Activated CD4-positive, CD25-positive, alpha-beta regulatory T cell treated with anti-CD3 and anti-CD28 coated beads, Interleukin-2, amount 50 U/mL, for 72 hours (primary cell): Measurements from ENCODE around the gene CDYL.

ENCODE experiments used
- DNase-seq: peaks from one replicate; pipeline ENCODE4 v3.0.0; 2021

Gene CDYL

GRCh38 chr6:4885341-4885933 lies 109.2 kb downstream of the CDYL start:
- no peak for DNase-seq

- no peak for DNase-seq
These were observed 112.6 kb downstream of the CDYL start for GRCh38 chr6:4888841-4889240.

DNA sequence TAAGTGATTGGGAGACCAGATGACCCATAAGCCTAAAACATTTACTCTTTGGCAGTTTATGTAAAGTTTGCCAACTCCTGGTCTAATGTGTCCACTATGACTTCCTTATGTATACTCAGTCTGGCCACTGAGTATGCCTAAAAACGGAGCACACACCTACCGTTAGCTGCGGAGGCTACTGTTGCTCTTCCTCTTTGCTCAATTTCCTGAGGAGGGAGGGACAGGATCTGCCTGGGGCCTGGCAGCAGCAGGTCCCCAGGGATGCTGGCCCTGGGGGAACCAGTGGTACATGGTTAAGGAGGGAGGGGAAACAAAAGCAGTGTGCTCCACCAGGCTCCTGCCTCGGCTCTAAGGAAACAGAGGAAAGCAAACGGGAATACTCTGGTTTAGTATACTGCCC lies 113.5 kb downstream of the CDYL start:
- no peak for DNase-seq

DNA sequence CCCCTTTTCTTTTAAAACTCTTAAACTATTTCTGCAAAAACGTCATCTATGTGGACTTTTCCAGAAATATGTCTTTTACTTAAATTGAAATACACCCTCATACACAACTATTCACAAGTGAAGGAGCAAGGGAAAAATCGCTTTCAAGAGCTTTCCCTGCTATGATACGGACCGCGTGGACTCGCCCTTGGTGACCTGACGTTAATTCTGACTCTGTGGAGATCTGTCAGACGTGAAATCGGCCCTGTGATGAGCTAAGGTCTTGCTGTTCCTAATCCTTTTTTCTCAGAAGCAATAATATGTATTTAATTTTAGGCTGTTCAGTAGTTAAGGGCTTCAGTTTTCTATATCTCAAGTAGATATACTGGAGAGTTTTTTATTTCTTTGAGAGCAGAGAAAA lies 114.0 kb downstream of the CDYL start:
- no peak for DNase-seq

GRCh38 chr6:4890627-4891026 lies 114.4 kb downstream of the CDYL start:
- DNase-seq: no peak

DNA sequence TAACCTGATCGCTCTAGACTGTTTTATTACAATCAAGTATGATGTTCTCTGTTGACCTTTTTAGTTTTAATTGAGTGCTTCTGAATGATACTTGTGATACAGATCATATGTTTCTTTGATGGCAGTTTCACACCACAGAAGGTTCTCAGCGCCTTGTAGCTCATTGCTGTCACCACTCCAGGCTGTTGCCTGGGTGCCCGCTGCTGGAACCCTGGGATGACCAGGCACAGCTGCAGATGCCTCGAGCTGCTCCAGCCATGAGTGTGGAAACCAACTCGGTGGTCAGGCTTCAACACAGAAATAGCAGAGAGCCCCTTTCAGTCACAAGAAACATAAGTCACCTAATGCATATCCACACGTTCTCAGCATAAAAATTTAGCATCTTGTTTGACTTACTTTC lies 114.9 kb downstream of the CDYL start:
- no peak for DNase-seq

DNA sequence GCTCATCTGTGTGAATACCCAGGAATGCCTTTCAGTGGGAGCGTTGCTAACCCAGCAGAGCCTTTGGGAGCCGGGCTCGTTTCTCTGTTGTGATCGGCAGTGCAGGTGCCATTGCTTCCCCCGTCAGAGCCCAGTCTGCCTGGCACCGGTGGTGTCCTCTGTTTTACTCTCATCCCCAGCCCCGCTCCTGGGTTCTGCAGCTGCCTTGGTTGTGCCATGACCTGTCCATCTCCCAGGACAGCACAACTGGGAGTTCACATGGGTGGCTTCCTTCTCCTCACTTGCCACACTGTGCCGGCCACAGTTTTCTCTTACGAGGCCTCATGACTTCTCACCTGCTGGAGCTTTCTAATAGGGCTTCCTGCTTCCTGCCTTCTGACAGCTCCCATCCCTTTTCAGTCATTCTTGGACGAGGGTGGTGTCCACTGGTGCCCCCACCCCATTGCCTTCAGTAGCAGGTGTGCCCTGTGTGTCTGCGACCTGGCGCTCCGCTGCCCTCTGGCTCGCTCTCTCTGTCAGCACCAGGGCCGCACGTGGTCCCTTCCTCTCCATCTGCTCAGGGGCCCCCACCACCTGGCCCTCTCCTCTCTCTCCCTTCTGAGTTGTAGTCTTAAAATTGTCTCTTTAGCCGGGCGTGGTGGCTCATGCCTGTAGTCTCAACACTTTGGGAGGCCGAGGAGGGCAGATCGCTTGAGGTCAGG lies 116.7 kb downstream of the CDYL start:
- DNase-seq: no peak

GRCh38 chr6:4894049-4894448 lies 117.8 kb downstream of the CDYL start:
- DNase-seq: no peak

GRCh38 chr6:4895971-4896370 lies 119.8 kb downstream of the CDYL start:
- DNase-seq: no peak

GRCh38 chr6:4896401-4896800 lies 120.2 kb downstream of the CDYL start:
- DNase-seq: no peak

- DNase-seq: no peak
These were observed 123.2 kb downstream of the CDYL start for GRCh38 chr6:4899249-4900034.

DNA sequence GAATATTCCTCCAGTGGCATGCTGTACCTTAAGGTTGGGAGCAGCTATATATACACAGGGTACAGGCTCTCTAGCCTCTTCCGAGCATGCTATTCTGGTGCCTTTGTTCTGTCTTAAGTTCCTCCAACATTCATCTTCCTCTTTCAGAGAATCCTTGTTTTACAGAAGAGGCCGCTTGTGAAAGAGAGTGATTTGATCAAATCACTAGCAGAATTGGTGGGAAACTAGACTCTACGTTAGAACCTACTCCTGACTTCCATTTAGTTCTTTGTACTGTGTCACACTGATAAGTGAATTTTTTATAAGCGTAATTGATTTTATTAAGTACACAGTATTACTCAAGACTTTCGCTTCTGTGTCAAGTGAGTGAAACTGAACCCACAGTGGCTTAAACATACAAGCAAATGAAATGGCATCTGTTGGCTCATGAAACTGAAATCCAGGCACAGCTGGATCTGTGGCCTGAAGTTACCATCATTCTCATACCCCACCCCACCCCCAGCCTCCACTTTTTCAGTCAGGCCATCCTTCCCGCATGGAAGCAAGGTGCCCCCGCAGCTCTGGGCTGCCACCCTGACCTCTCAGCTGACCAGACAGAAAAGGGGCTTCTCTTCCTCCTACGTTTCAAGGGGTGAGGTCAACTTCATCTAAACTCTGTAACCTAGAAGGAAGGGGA lies 125.3 kb downstream of the CDYL start:
- no peak for DNase-seq

GRCh38 chr6:4902363-4902762 lies 126.2 kb downstream of the CDYL start:
- DNase-seq: no peak

- DNase-seq: no peak
These were observed 126.9 kb downstream of the CDYL start for GRCh38 chr6:4903121-4903520.

- DNase-seq: no peak
These were observed 127.7 kb downstream of the CDYL start for GRCh38 chr6:4903751-4904370.

- DNase-seq: no peak
These were observed 128.3 kb downstream of the CDYL start for GRCh38 chr6:4904461-4905025.

GRCh38 chr6:4905826-4906225 lies 129.6 kb downstream of the CDYL start:
- DNase-seq: no peak

GRCh38 chr6:4906293-4907276 lies 130.4 kb downstream of the CDYL start:
- DNase-seq: no peak

GRCh38 chr6:4907602-4908001 lies 131.4 kb downstream of the CDYL start:
- no peak for DNase-seq

- no peak for DNase-seq
These were observed 131.9 kb downstream of the CDYL start for GRCh38 chr6:4908062-4908461.

DNA sequence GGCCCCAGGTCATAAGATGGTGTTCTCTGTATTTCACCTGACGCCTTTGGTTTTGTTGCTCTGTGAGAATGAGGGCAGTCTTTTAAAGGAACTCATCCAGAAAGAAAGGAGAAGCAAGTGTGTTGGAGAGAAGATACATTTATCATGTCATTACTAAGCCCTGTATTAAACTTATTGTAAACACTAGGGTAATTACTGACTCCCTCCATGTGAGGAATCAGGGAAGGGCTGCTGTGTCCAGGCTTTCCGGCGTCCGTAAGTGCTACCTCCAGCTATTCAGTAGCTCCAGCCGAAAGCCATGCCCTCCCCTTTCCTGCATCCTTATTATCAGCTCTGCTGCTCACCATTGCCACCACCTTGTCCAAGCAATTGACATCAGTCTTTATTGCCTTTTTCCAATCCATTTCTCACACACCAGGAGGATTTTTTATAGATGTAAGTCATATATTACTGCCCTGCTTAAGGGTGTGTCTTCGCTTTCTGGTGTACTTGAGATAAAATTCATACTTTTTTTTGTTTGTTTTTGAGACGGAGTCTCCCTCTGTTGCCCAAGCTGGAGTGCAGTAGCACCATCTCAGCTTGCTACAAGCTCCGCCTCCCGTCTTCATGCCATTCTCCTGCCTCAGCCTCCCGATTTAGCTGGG lies 133.0 kb downstream of the CDYL start:
- DNase-seq: no peak
